Measurements from ENCODE around the gene HOOK2.

DNA sequence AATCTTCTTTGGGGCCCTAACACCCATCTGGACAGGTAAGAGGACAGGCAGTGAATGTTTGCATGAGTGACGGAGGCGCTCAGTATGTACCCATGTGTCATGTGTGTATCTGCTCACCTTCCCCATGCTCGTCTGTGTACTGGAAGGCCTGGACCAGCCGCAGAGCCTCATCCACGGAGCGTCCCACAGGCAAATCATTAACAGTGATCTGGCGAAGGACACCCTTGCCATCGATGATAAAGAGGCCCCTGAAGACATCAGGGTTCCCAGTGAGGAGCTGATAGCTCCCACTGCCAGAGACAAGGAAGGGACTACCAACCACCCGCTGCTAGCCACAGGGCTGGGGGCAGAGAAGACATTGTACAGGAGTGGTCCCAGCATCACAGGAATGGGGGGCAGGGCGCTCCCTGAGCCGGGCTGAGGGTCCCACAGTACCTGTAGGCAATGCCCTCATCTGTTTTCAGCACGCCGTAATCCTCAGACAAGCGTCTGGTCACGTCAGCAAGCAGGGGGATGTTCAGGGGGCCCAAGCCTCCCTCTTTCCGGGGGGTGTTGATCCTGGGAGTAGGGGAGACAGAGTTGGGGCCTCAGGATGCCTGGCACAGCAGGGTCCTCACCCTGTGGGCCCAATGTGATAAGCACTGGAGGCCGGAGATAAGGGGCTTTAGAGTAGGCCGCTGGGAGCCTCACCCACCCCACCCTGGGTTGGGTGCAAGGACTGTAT is 24.6 kb upstream of the HOOK2 start:
- TF ChIP-seq NFRKB (IDR thresholded peaks at IDR 0.05), result no peak
- TF ChIP-seq, protein P1, sequence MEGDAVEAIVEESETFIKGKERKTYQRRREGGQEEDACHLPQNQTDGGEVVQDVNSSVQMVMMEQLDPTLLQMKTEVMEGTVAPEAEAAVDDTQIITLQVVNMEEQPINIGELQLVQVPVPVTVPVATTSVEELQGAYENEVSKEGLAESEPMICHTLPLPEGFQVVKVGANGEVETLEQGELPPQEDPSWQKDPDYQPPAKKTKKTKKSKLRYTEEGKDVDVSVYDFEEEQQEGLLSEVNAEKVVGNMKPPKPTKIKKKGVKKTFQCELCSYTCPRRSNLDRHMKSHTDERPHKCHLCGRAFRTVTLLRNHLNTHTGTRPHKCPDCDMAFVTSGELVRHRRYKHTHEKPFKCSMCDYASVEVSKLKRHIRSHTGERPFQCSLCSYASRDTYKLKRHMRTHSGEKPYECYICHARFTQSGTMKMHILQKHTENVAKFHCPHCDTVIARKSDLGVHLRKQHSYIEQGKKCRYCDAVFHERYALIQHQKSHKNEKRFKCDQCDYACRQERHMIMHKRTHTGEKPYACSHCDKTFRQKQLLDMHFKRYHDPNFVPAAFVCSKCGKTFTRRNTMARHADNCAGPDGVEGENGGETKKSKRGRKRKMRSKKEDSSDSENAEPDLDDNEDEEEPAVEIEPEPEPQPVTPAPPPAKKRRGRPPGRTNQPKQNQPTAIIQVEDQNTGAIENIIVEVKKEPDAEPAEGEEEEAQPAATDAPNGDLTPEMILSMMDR (CRISPR knock-in tag; IDR thresholded peaks at IDR 0.05), result no peak
- TF ChIP-seq FOXK2 (IDR thresholded peaks at IDR 0.05), result no peak
- TF ChIP-seq EZH2 (conservative IDR thresholded peaks at IDR 0.05; ENCODE audit: low read depth, low read length), result no peak
- TF ChIP-seq, protein P2, sequence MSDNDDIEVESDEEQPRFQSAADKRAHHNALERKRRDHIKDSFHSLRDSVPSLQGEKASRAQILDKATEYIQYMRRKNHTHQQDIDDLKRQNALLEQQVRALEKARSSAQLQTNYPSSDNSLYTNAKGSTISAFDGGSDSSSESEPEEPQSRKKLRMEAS (IDR thresholded peaks at IDR 0.05), result no peak
- no peak for TF ChIP-seq RXRB (CRISPR knock-in tag; IDR thresholded peaks at IDR 0.05; ENCODE audit: borderline replicate concordance)
- no peak for TF ChIP-seq RCOR2 (CRISPR knock-in tag; IDR thresholded peaks at IDR 0.05)
- TF ChIP-seq ZNF331 (CRISPR knock-in tag; IDR thresholded peaks at IDR 0.05), result no peak
- TF ChIP-seq HMG20B (CRISPR knock-in tag; conservative IDR thresholded peaks at IDR 0.05), result no peak

Data from HepG2 (cell line).